ENCODE results near the gene MAB21L2.
"Not testable (repeated sequence)": the region's sequence is repeated elsewhere in the genome, so short reads cannot be mapped to it uniquely, and the experiment has no call there.

Gene MAB21L2
- total RNA-seq = 0 to 0.18 (median 0.06) reads per million in 4 experiments

- no peak for DNase-seq
These were observed at the start of gene MAB21L2 for GRCh38 chr4:150582146-150582872. Gene MAB21L2, plus strand, starts transcription at chr4:150582151. Its CDS starts 879 bp downstream, at chr4:150583030.

GRCh38 chr4:150533673-150534072, 48.3 kb upstream of the MAB21L2 start:
- DNase-seq = no peak

- DNase-seq = no peak
These were observed 47.1 kb upstream of the MAB21L2 start for GRCh38 chr4:150534818-150535217.

GRCh38 chr4:150537911-150538310, 44.0 kb upstream of the MAB21L2 start:
- DNase-seq = not testable (repeated sequence)

- DNase-seq = no peak
These were observed 41.4 kb upstream of the MAB21L2 start for GRCh38 chr4:150540536-150540935.

GRCh38 chr4:150540959-150541360, 41.0 kb upstream of the MAB21L2 start:
- DNase-seq = no peak

- no peak for DNase-seq
These were observed 40.3 kb upstream of the MAB21L2 start for GRCh38 chr4:150541681-150542080.

GRCh38 chr4:150543042-150543441, 38.9 kb upstream of the MAB21L2 start:
- DNase-seq = no peak

GRCh38 chr4:150546286-150546685, 35.7 kb upstream of the MAB21L2 start:
- DNase-seq = no peak

- DNase-seq = no peak
These were observed 34.7 kb upstream of the MAB21L2 start for GRCh38 chr4:150547154-150547838.

- DNase-seq = not testable (repeated sequence)
These were observed 24.1 kb upstream of the MAB21L2 start for GRCh38 chr4:150557811-150558210.

- DNase-seq = no peak
These were observed 20.7 kb upstream of the MAB21L2 start for GRCh38 chr4:150561143-150561737.

- no peak for DNase-seq
These were observed 19.7 kb upstream of the MAB21L2 start for GRCh38 chr4:150562250-150562649.

- no peak for DNase-seq
These were observed 19.2 kb upstream of the MAB21L2 start for GRCh38 chr4:150562751-150563150.

- not testable (repeated sequence) for DNase-seq
These were observed 17.0 kb upstream of the MAB21L2 start for GRCh38 chr4:150564967-150565366.

- no peak for DNase-seq
These were observed 14.9 kb upstream of the MAB21L2 start for GRCh38 chr4:150567070-150567469.

GRCh38 chr4:150569384-150569987, 12.5 kb upstream of the MAB21L2 start:
- no peak for DNase-seq

- DNase-seq = no peak
These were observed 11.9 kb upstream of the MAB21L2 start for GRCh38 chr4:150569998-150570535.

GRCh38 chr4:150570862-150571261, 11.1 kb upstream of the MAB21L2 start:
- no peak for DNase-seq

GRCh38 chr4:150572704-150573504, 9.0 kb upstream of the MAB21L2 start:
- no peak for DNase-seq

GRCh38 chr4:150573534-150573933, 8.4 kb upstream of the MAB21L2 start:
- no peak for DNase-seq

GRCh38 chr4:150574678-150575077, 7.3 kb upstream of the MAB21L2 start:
- DNase-seq = no peak
